ENCODE measurements around the gene YIPF6. TPM values are rescaled to one million over a fixed set of nuclear protein-coding genes. Genes with fewer than 3 reads are reported as not detected.

The YIPF6 gene
- total RNA-seq, 1 experiment from 2014 or later: 61.3 TPM

GRCh38 chrX:68574240-68574639, 75.4 kb downstream of the YIPF6 start:
- no TSS peak for BruUV-seq (replicated peaks)
- H3K27ac ChIP-seq (ENCODE audit: low read length): no peak overlapping the region
- in situ Hi-C loops (cut with HindIII; ENCODE audit: low pct_unique_long_range_greater_than_20kb, low sequenced_read_pairs) (no loop called here), intact Hi-C loops (cut with micrococcal nuclease; ENCODE audit: unreplicated experiment) (no loop called here)
- ChIA-PET CTCF (no interaction called here), POLR2A (no interaction called here)
- no peak for ATAC-seq
- no peak overlapping the region for H3K4me3 ChIP-seq (ENCODE audit: low read depth in 2 of 2, low read length in 2 of 2)
- H3K36me3 ChIP-seq (ENCODE audit: control insufficient read depth, insufficient read depth, low read length): no peaks in the 10 kb centered on the region
- no peaks in the 10 kb centered on the region for H3K9me3 ChIP-seq (ENCODE audit: control insufficient read depth, insufficient read depth, low read depth, low read length)
- H3K4me1 ChIP-seq (ENCODE audit: control insufficient read depth, insufficient read depth, low read length): no peaks in the 10 kb centered on the region
- TF ChIP-seq REST (IDR thresholded peaks at IDR 0.05; ENCODE audit: insufficient read depth in 1 of 2, low read depth in 2 of 2, low read length in 1 of 2) (no peak), SIN3A (IDR thresholded peaks at IDR 0.05; ENCODE audit: borderline replicate concordance, insufficient read depth, low read depth, low read length) (no peak), CTCF (IDR thresholded peaks at IDR 0.05) (no peak), TCF7L2 (IDR thresholded peaks at IDR 0.05; ENCODE audit: low read depth, low read length) (no peak), POLR2AphosphoS5 (IDR thresholded peaks at IDR 0.05; ENCODE audit: low read depth, low read length) (no peak)
- no peak for DNase-seq (ENCODE audit: low read depth, low spot score)
- no peaks in the 10 kb centered on the region for H3K27me3 ChIP-seq (ENCODE audit: control insufficient read depth, insufficient read depth, low read length)

- in situ Hi-C loops (cut with HindIII; ENCODE audit: low pct_unique_long_range_greater_than_20kb, low sequenced_read_pairs): no loop called here
Measured at GRCh38 chrX:68579810-68580209, 81.0 kb downstream of the YIPF6 start.

More at GRCh38 chrX:68579810-68580209, 81.0 kb downstream of the YIPF6 start:
- H3K36me3 ChIP-seq (ENCODE audit: control insufficient read depth, insufficient read depth, low read length): no peaks in the 10 kb centered on the region
- no peaks in the 10 kb centered on the region for H3K27me3 ChIP-seq (ENCODE audit: control insufficient read depth, insufficient read depth, low read length)
- ATAC-seq (no peak), DNase-seq (ENCODE audit: low read depth, low spot score) (no peak)
- POLR2A ChIA-PET: interaction anchor here (0.9 kb wide), 1 partner anchor 41 kb away, joined by 4 read pairs; no protein-coding TSS in a partner anchor
- TF ChIP-seq POLR2AphosphoS5 (IDR thresholded peaks at IDR 0.05; ENCODE audit: low read depth, low read length) (no peak), TCF7L2 (IDR thresholded peaks at IDR 0.05; ENCODE audit: low read depth, low read length) (no peak), SIN3A (IDR thresholded peaks at IDR 0.05; ENCODE audit: borderline replicate concordance, insufficient read depth, low read depth, low read length) (no peak), CTCF (IDR thresholded peaks at IDR 0.05) (no peak), REST (IDR thresholded peaks at IDR 0.05; ENCODE audit: insufficient read depth in 1 of 2, low read depth in 2 of 2, low read length in 1 of 2) (no peak)
- no peak overlapping the region for H3K27ac ChIP-seq (ENCODE audit: low read length)
- intact Hi-C loops (cut with micrococcal nuclease; ENCODE audit: unreplicated experiment): no loop called here
- CTCF ChIA-PET: no interaction called here
- no peaks in the 10 kb centered on the region for H3K4me1 ChIP-seq (ENCODE audit: control insufficient read depth, insufficient read depth, low read length)
- no peaks in the 10 kb centered on the region for H3K9me3 ChIP-seq (ENCODE audit: control insufficient read depth, insufficient read depth, low read depth, low read length)
- no peak overlapping the region for H3K4me3 ChIP-seq (ENCODE audit: low read depth in 2 of 2, low read length in 2 of 2)
- no TSS peak for BruUV-seq (replicated peaks)
